ENCODE measurements around the gene LGR5. TPM values are rescaled to one million over a fixed set of nuclear protein-coding genes. Genes with fewer than 3 reads are reported as not detected.

The LGR5 gene
- total RNA-seq, 1 experiment from 2014 or later, result not detected

- TF ChIP-seq REST (IDR thresholded peaks at IDR 0.05; ENCODE audit: low read depth), result no peak
Observed at GRCh38 chr12:71456990-71457389, 17.4 kb downstream of the LGR5 start (continued).

- ChIA-PET RAD21 (ENCODE audit: low non-redundant PET in 1 of 2, low total read pairs in 2 of 2, uncharacterized antibody in 2 of 2, unreplicated experiment in 2 of 2) (no interaction called here), CTCF (no interaction called here), POLR2A (no interaction called here)
- Histone ChIP-seq H2AFZ (ENCODE audit: low read depth, low read length, poor library complexity, severe bottlenecking) (no peak overlapping the region), H3K27me3 (ENCODE audit: insufficient read depth, low read length) (no peaks in the 10 kb centered on the region), H4K20me1 (ENCODE audit: insufficient read depth) (no peaks in the 10 kb centered on the region), H3K36me3 (ENCODE audit: control insufficient read depth in 1 of 2, insufficient read depth in 2 of 2, low read length in 2 of 2) (no peaks in the 10 kb centered on the region), H3K9me3 (ENCODE audit: control insufficient read depth in 1 of 2, insufficient read depth in 1 of 2, low read depth in 1 of 2, low read length in 2 of 2) (no peaks in the 10 kb centered on the region), H3K4me1 (ENCODE audit: control insufficient read depth in 1 of 2, insufficient read depth in 2 of 2, low read length in 2 of 2) (no peaks in the 10 kb centered on the region), H3K79me2 (ENCODE audit: insufficient read depth, low read length) (no peaks in the 10 kb centered on the region), H3K9ac (ENCODE audit: low read length) (no peak overlapping the region), H3K4me2 (ENCODE audit: low read length) (no peak overlapping the region), H3K9me2 (ENCODE audit: insufficient read depth) (no peaks in the 10 kb centered on the region), H3K4me3 (replicated peaks in 1 of 2; ENCODE audit: low read depth in 1 of 2, low read length in 2 of 2) (no peak overlapping the region), H3K27ac (ENCODE audit: low read depth, low read length) (no peak overlapping the region)
- BruUV-seq (replicated peaks), result no TSS peak
- ATAC-seq (no peak), DNase-seq (ENCODE audit: low read depth, low spot score) (no peak)
- no peak for TF ChIP-seq FOSL1 (IDR thresholded peaks at IDR 0.05; ENCODE audit: low read depth)
- TF ChIP-seq EGR1 (IDR thresholded peaks at IDR 0.05; ENCODE audit: low read depth), result no peak
- no peak for TF ChIP-seq EZH2phosphoT487 (IDR thresholded peaks at IDR 0.05; ENCODE audit: borderline replicate concordance)
- no peak for TF ChIP-seq REST (IDR thresholded peaks at IDR 0.05; ENCODE audit: low read depth)
- no peak for TF ChIP-seq SP1 (IDR thresholded peaks at IDR 0.05; ENCODE audit: low read depth)
- TF ChIP-seq SIN3A (IDR thresholded peaks at IDR 0.05; ENCODE audit: low read depth), result no peak
- no peak for TF ChIP-seq RAD21 (IDR thresholded peaks at IDR 0.05; ENCODE audit: low read depth)
- TF ChIP-seq TCF7L2 (IDR thresholded peaks at IDR 0.05; ENCODE audit: borderline replicate concordance, extremely low read depth, insufficient read depth, insufficient read length), result no peak
- no peak for TF ChIP-seq ELF1 (IDR thresholded peaks at IDR 0.05; ENCODE audit: borderline replicate concordance, low read depth)
- TF ChIP-seq CEBPB (IDR thresholded peaks at IDR 0.05; ENCODE audit: low read depth), result no peak
- TF ChIP-seq SRF (IDR thresholded peaks at IDR 0.05; ENCODE audit: low read depth), result no peak
- TF ChIP-seq JUND (IDR thresholded peaks at IDR 0.05), result no peak
- no peak for TF ChIP-seq EZH2 (IDR thresholded peaks at IDR 0.05)
- TF ChIP-seq POLR2AphosphoS5 (IDR thresholded peaks at IDR 0.05; ENCODE audit: low read depth, low read length), result no peak
- TF ChIP-seq ZBTB33 (IDR thresholded peaks at IDR 0.05; ENCODE audit: extremely low read depth, insufficient replicate concordance, low read length), result no peak
- TF ChIP-seq POLR2A (IDR thresholded peaks at IDR 0.05; ENCODE audit: borderline replicate concordance, extremely low read depth, insufficient read depth, insufficient read length), result no peak
- TF ChIP-seq ZNF274 (IDR thresholded peaks at IDR 0.05; ENCODE audit: low read depth, low read length), result no peak
- intact Hi-C loops (cut with micrococcal nuclease), result no loop called here
Observed at GRCh38 chr12:71460318-71460717, 20.7 kb downstream of the LGR5 start.
